H1 (cell line): ENCODE data around the gene PTBP3.

Experiments
- CREB1 ChIP-seq: IDR thresholded peaks from 2 replicates; pipeline ENCODE4 v1.6.1; 2012; ENCODE audit warnings: inconsistent platforms
- CTCF ChIP-seq, 3 experiments: IDR thresholded peaks; 1 replicate in 2 of 3; 2 replicates in 1 of 3; pipeline versions ENCODE4 v1.5.1 to v1.6.1; 2011; ENCODE audit warnings: low read length in 3 of 3, mild to moderate bottlenecking in 3 of 3, inconsistent platforms in 2 of 3, low read depth in 1 of 3, moderate library complexity in 1 of 3; ENCODE audit not compliant: insufficient read depth in 1 of 3; ENCODE audit errors: control extremely low read depth in 1 of 3
- EZH2 ChIP-seq: fragments of 200-600 bp; sonication (generic); IDR thresholded peaks from 2 replicates; pipeline ENCODE4 v1.7.1; 2012; ENCODE audit warnings: low read depth, mild to moderate bottlenecking, moderate library complexity, low read length, inconsistent platforms; ENCODE audit not compliant: severe bottlenecking
- GABPA ChIP-seq: IDR thresholded peaks from 2 replicates; pipeline ENCODE4 v1.6.1; 2011; ENCODE audit warnings: mild to moderate bottlenecking, low read length, moderate library complexity, borderline replicate concordance; ENCODE audit not compliant: insufficient read depth
- RXRA ChIP-seq: IDR thresholded peaks from 2 replicates; pipeline ENCODE4 v1.6.1; 2011; ENCODE audit warnings: low read depth, mild to moderate bottlenecking, low read length, moderate library complexity; ENCODE audit not compliant: insufficient read depth
- SP1 ChIP-seq: IDR thresholded peaks from 2 replicates; pipeline ENCODE4 v1.6.1; 2011; ENCODE audit warnings: low read depth, low read length
- SP2 ChIP-seq: IDR thresholded peaks from 2 replicates; pipeline ENCODE4 v1.6.1; 2012; ENCODE audit warnings: mild to moderate bottlenecking, low read length, inconsistent platforms
- YY1 ChIP-seq: IDR thresholded peaks from 2 replicates; pipeline ENCODE4 v1.6.1; 2011; ENCODE audit warnings: low read depth, mild to moderate bottlenecking, low read length

- TF ChIP-seq CTCF (IDR thresholded peaks at IDR 0.05; ENCODE audit: control extremely low read depth in 1 of 3, insufficient read depth in 1 of 3, low read depth in 1 of 3, low read length in 3 of 3) = no peak
- TF ChIP-seq EZH2 = no peak
- no peak for TF ChIP-seq YY1
- TF ChIP-seq RXRA = no peak
- no peak for TF ChIP-seq SP2
- no peak for TF ChIP-seq CREB1
- no peak for TF ChIP-seq SP1
- TF ChIP-seq GABPA = no peak
These were observed 43.7 kb upstream of the PTBP3 start for GRCh38 chr9:112377087-112377486.
